HEK293 (cell line): Measurements from ENCODE around the gene KRT81.

Experiments used
- CTCF ChIA-PET: fragments of 350-600 bp; formaldehyde crosslinking; extraction: SDS; loops from one replicate; lab custom pipeline; 2021; ENCODE audit warnings: antibody characterized with exemption; lab: Yijun Ruan, JAX
- POLR2A ChIA-PET: fragments of 300-600 bp; formaldehyde crosslinking; extraction: SDS; loops from one replicate; lab custom pipeline; 2020; ENCODE audit warnings: antibody characterized with exemption, inconsistent platforms; lab: Yijun Ruan, JAX
- H3K27ac ChIP-seq: fragments of 200-500 bp; sonication (Bioruptor generic); 2 replicates; pipeline ENCODE4 v1.5.1; 2014; ENCODE audit warnings: low read depth, low read length, control low read depth, inconsistent platforms; ENCODE audit errors: extremely low read depth
- H3K36me3 ChIP-seq, 2 experiments: fragments of 200-500 bp in 1 of 2; sonication (Bioruptor generic) in 1 of 2; 1 replicate in 1 of 2; 2 replicates in 1 of 2; pipeline ENCODE4 v1.5.1; 2014 to 2017; ENCODE audit warnings: inconsistent platforms in 2 of 2, low read length in 2 of 2; ENCODE audit not compliant: control insufficient read depth in 2 of 2, insufficient read depth in 1 of 2
- H3K4me1 ChIP-seq: fragments of 200-500 bp; sonication (Bioruptor generic); 2 replicates; pipeline ENCODE4 v1.5.1; 2014; ENCODE audit warnings: mild to moderate bottlenecking, low read length, inconsistent platforms; ENCODE audit not compliant: control insufficient read depth, insufficient read depth
- H3K4me3 ChIP-seq: 2 replicates; pipeline ENCODE4 v1.5.1; 2011; ENCODE audit warnings: low read depth, mild to moderate bottlenecking, control low read depth, low read length, moderate library complexity
- H3K9me3 ChIP-seq: fragments of 200-500 bp; sonication (Bioruptor generic); 2 replicates; pipeline ENCODE4 v1.5.1; 2014; ENCODE audit warnings: low read depth, low read length, inconsistent platforms; ENCODE audit not compliant: control insufficient read depth, insufficient read depth
- HOXA7 ChIP-seq: sonication (generic); formaldehyde crosslinking; IDR thresholded peaks from 2 replicates; pipeline ENCODE4 v1.8.1; 2022; ENCODE audit warnings: missing genetic modification reagents, borderline replicate concordance
- SCRT1 ChIP-seq: fragments of 450-650 bp; formaldehyde crosslinking; IDR thresholded peaks from 2 replicates; pipeline ENCODE4 v1.5.1; 2016; ENCODE audit warnings: missing biosample characterization, missing genetic modification characterization, borderline replicate concordance
- ZBTB10 ChIP-seq: fragments of 450-650 bp; formaldehyde crosslinking; IDR thresholded peaks from 2 replicates; pipeline ENCODE4 v1.5.1; 2016; ENCODE audit warnings: missing biosample characterization, missing genetic modification characterization
- ZBTB11 ChIP-seq: fragments of 450-650 bp; formaldehyde crosslinking; conservative IDR thresholded peaks from 2 replicates; pipeline ENCODE4 v1.5.1; 2016; ENCODE audit warnings: low read depth, missing biosample characterization, missing genetic modification characterization
- ZBTB8A ChIP-seq: fragments of 450-650 bp; formaldehyde crosslinking; IDR thresholded peaks from 2 replicates; pipeline ENCODE4 v1.5.1; 2016; ENCODE audit warnings: missing biosample characterization, missing genetic modification characterization
- ZEB2 ChIP-seq: fragments of 450-650 bp; formaldehyde crosslinking; IDR thresholded peaks from 2 replicates; pipeline ENCODE4 v1.5.1; 2016; ENCODE audit warnings: missing biosample characterization, missing genetic modification characterization
- ZFHX2 ChIP-seq: fragments of 450-650 bp; formaldehyde crosslinking; conservative IDR thresholded peaks from 2 replicates; pipeline ENCODE4 v1.5.1; 2016; ENCODE audit warnings: missing biosample characterization, missing genetic modification characterization
- ZFP3 ChIP-seq: fragments of 450-650 bp; formaldehyde crosslinking; IDR thresholded peaks from 2 replicates; pipeline ENCODE4 v1.5.1; 2016; ENCODE audit warnings: low read depth, missing biosample characterization, missing genetic modification characterization
- ZFP41 ChIP-seq: fragments of 450-650 bp; formaldehyde crosslinking; IDR thresholded peaks from 2 replicates; pipeline ENCODE4 v1.5.1; 2016; ENCODE audit warnings: missing biosample characterization, missing genetic modification characterization, borderline replicate concordance
- ZNF146 ChIP-seq: fragments of 450-650 bp; formaldehyde crosslinking; IDR thresholded peaks from 2 replicates; pipeline ENCODE4 v1.5.1; 2016; ENCODE audit warnings: missing biosample characterization, missing genetic modification characterization
- ZNF214 ChIP-seq: fragments of 450-650 bp; formaldehyde crosslinking; IDR thresholded peaks from 2 replicates; pipeline ENCODE4 v1.5.1; 2017; ENCODE audit warnings: missing biosample characterization, mild to moderate bottlenecking, missing genetic modification characterization, borderline replicate concordance
- ZNF223 ChIP-seq: fragments of 450-650 bp; formaldehyde crosslinking; IDR thresholded peaks from 2 replicates; pipeline ENCODE4 v1.5.1; 2016; ENCODE audit warnings: missing biosample characterization, missing genetic modification characterization
- ZNF292 ChIP-seq: fragments of 450-650 bp; formaldehyde crosslinking; IDR thresholded peaks from 2 replicates; pipeline ENCODE4 v1.5.1; 2016; ENCODE audit warnings: low read depth, missing biosample characterization, missing genetic modification characterization, borderline replicate concordance
- ZNF335 ChIP-seq: fragments of 450-650 bp; formaldehyde crosslinking; conservative IDR thresholded peaks from 2 replicates; pipeline ENCODE4 v1.5.1; 2016; ENCODE audit warnings: missing biosample characterization, missing genetic modification characterization
- ZNF350 ChIP-seq: fragments of 450-650 bp; formaldehyde crosslinking; IDR thresholded peaks from 2 replicates; pipeline ENCODE4 v1.5.0; 2017; ENCODE audit warnings: missing biosample characterization, mild to moderate bottlenecking, missing genetic modification characterization
- ZNF426 ChIP-seq: fragments of 450-650 bp; formaldehyde crosslinking; IDR thresholded peaks from 2 replicates; pipeline ENCODE4 v1.5.1; 2017; ENCODE audit warnings: missing biosample characterization, missing genetic modification characterization, mild to moderate bottlenecking, inconsistent platforms, moderate library complexity
- ZNF521 ChIP-seq: fragments of 450-650 bp; formaldehyde crosslinking; IDR thresholded peaks from 2 replicates; pipeline ENCODE4 v1.5.1; 2017; ENCODE audit warnings: missing biosample characterization, mild to moderate bottlenecking, missing genetic modification characterization
- ZNF560 ChIP-seq: fragments of 450-650 bp; formaldehyde crosslinking; IDR thresholded peaks from 2 replicates; pipeline ENCODE4 v1.5.1; 2017; ENCODE audit warnings: missing biosample characterization, missing genetic modification characterization, borderline replicate concordance
- ZNF621 ChIP-seq: fragments of 450-650 bp; formaldehyde crosslinking; IDR thresholded peaks from 2 replicates; pipeline ENCODE4 v1.5.1; 2017; ENCODE audit warnings: missing biosample characterization, missing genetic modification characterization
- ZNF837 ChIP-seq: fragments of 450-650 bp; formaldehyde crosslinking; IDR thresholded peaks from 2 replicates; pipeline ENCODE4 v1.5.1; 2016; ENCODE audit warnings: missing biosample characterization, missing genetic modification characterization
- ZXDB ChIP-seq: fragments of 450-650 bp; formaldehyde crosslinking; IDR thresholded peaks from 2 replicates; pipeline ENCODE4 v1.5.1; 2016; ENCODE audit warnings: missing biosample characterization, missing genetic modification characterization
- TF ChIP-seq, protein P1 (sequence below): fragments of 450-650 bp; formaldehyde crosslinking; IDR thresholded peaks from 2 replicates; pipeline ENCODE4 v1.5.1; 2016; ENCODE audit warnings: missing biosample characterization, missing genetic modification characterization
- TF ChIP-seq, protein P2 (sequence below): fragments of 450-650 bp; formaldehyde crosslinking; IDR thresholded peaks from 2 replicates; pipeline ENCODE4 v1.5.1; 2017; ENCODE audit warnings: missing biosample characterization, missing genetic modification characterization

KRT81 gene

DNA sequence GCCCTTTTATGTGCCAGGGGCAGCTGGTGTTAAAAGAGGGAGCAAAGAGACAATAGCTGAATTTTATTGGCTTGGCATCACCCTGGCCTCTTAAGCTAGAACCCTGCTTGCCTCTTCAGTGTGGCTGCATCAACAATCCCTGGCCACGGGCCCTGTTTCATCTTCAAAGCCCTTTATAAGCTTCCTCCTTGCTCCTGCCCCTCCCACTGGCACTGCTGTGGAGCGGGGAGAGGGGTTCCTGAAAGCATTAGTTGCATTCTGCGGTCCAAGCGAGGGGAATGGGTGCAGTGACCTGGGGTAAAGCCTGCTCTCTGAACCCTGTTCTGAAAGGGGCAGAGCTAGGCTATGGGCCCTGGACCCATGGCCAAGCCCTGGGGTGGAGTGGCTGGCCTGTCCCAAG is 30.1 kb upstream of the KRT81 start:
- Histone ChIP-seq H3K4me1 (no peaks in the 10 kb centered on the region), H3K9me3 (no peaks in the 10 kb centered on the region), H3K4me3 (no peak overlapping the region), H3K27ac (no peak overlapping the region), H3K36me3 (no peaks in the 10 kb centered on the region)
- ChIA-PET CTCF (interaction anchor here (0.6 to 1.5 kb wide), 5 partner anchors 11 to 203 kb away, joined by 3 to 7 read pairs (median 4); no protein-coding TSS in a partner anchor), POLR2A (no interaction called here)
- no peak for TF ChIP-seq ZBTB8A (tag by site-specific recombination)
- no peak for TF ChIP-seq ZNF521
- TF ChIP-seq ZXDB, result no peak
- TF ChIP-seq, protein P1, sequence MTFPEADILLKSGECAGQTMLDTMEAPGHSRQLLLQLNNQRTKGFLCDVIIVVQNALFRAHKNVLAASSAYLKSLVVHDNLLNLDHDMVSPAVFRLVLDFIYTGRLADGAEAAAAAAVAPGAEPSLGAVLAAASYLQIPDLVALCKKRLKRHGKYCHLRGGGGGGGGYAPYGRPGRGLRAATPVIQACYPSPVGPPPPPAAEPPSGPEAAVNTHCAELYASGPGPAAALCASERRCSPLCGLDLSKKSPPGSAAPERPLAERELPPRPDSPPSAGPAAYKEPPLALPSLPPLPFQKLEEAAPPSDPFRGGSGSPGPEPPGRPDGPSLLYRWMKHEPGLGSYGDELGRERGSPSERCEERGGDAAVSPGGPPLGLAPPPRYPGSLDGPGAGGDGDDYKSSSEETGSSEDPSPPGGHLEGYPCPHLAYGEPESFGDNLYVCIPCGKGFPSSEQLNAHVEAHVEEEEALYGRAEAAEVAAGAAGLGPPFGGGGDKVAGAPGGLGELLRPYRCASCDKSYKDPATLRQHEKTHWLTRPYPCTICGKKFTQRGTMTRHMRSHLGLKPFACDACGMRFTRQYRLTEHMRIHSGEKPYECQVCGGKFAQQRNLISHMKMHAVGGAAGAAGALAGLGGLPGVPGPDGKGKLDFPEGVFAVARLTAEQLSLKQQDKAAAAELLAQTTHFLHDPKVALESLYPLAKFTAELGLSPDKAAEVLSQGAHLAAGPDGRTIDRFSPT, result no peak
- TF ChIP-seq ZFHX2 (tag by site-specific recombination), result no peak
- TF ChIP-seq, protein P2, sequence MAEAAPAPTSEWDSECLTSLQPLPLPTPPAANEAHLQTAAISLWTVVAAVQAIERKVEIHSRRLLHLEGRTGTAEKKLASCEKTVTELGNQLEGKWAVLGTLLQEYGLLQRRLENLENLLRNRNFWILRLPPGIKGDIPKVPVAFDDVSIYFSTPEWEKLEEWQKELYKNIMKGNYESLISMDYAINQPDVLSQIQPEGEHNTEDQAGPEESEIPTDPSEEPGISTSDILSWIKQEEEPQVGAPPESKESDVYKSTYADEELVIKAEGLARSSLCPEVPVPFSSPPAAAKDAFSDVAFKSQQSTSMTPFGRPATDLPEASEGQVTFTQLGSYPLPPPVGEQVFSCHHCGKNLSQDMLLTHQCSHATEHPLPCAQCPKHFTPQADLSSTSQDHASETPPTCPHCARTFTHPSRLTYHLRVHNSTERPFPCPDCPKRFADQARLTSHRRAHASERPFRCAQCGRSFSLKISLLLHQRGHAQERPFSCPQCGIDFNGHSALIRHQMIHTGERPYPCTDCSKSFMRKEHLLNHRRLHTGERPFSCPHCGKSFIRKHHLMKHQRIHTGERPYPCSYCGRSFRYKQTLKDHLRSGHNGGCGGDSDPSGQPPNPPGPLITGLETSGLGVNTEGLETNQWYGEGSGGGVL (tag by site-specific recombination), result no peak
- TF ChIP-seq ZNF146, result no peak
- TF ChIP-seq SCRT1 (tag by site-specific recombination), result no peak
- no peak for TF ChIP-seq ZNF426
- TF ChIP-seq HOXA7, result no peak
- no peak for TF ChIP-seq ZNF621 (tag by site-specific recombination)
- TF ChIP-seq ZNF560 (tag by site-specific recombination), result no peak
- TF ChIP-seq ZNF223 (tag by site-specific recombination), result no peak
- TF ChIP-seq ZNF335 (tag by site-specific recombination), result no peak

DNA sequence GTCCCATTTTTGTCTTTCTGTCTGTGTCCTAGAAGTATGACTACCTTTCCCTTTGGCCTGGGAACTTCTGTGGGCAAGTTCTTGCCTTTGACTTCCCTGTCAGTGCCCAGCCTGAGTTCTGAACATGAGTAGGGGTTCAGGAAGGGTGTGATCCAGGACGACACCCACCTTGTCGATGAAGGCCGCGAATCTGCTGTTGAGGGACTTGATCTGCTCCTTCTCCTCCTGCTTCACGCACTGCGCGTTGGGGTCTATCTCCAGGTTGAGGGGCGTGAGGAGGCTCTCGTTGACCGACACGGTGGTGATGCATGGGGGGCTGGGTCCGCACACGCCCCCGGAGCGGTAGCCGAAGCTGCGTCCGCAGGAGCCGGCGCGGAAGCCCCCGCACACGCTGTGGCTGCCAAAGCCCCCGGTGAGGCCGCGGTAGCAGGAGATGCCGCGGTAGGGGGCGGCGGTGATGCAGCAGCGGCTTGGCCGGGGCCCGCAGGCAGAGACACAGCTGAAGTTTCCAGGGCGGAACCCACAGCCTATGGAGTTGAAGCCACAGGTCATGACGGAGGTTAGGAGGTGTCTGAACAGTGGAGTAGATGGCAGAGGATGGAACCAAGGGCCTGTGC is 29.6 kb upstream of the KRT81 start, which contains the start of gene KRT83:
KRT83 (minus strand) TSS at position 615 of the 617 bp plus-strand sequence; CDS start at position 552, 63 bp downstream.
- H3K27ac ChIP-seq, result no peak within 1 kb of the TSS
- CTCF ChIA-PET, result interaction anchor here (0.7 to 1.9 kb wide), 4 partner anchors 10 to 517 kb away, joined by 3 to 13 read pairs (median 4); no protein-coding TSS in a partner anchor
- no peaks in the 10 kb centered on the region for H3K4me1 ChIP-seq
- H3K36me3 ChIP-seq, result no peaks in the 10 kb centered on the region
- no peaks in the 10 kb centered on the region for H3K9me3 ChIP-seq
- POLR2A ChIA-PET, result no interaction called here
- no peak within 1 kb of the TSS for H3K4me3 ChIP-seq
- TF ChIP-seq ZBTB10 (tag by site-specific recombination) (no peak), ZFP3 (no peak), ZNF292 (tag by site-specific recombination) (no peak), ZNF214 (tag by site-specific recombination) (no peak), ZNF837 (tag by site-specific recombination) (no peak), ZEB2 (tag by site-specific recombination) (no peak), ZFP41 (tag by site-specific recombination) (no peak), ZNF350 (tag by site-specific recombination) (no peak), ZBTB11 (no peak)
